BJ (cell line): ENCODE measurements around the gene TCF4. TPM values are rescaled to one million over a fixed set of nuclear protein-coding genes. Genes with fewer than 3 reads are reported as not detected.

ENCODE experiments used
- CTCF ChIA-PET: fragments of 350-600 bp; formaldehyde crosslinking; extraction: SDS; loops from one replicate; lab custom pipeline; 2021; ENCODE audit warnings: antibody characterized with exemption, inconsistent platforms; lab: Yijun Ruan, JAX
- POLR2A ChIA-PET: fragments of 300-600 bp; sonication (Branson Sonifier 250); formaldehyde crosslinking; extraction: SDS; loops from one replicate; lab custom pipeline; 2021; ENCODE audit warnings: antibody characterized with exemption; lab: Charles Lee
- DNase-seq: peaks from one replicate; pipeline ENCODE4 v3.0.0-alpha.2; 2011; ENCODE audit warnings: low read depth
- H3K27me3 ChIP-seq: 2 replicates; pipeline ENCODE4 v1.6.0; 2011; ENCODE audit warnings: low read length; ENCODE audit not compliant: control insufficient read depth, insufficient read depth
- H3K36me3 ChIP-seq: 2 replicates; pipeline ENCODE4 v1.5.1; 2011; ENCODE audit warnings: low read length; ENCODE audit not compliant: control insufficient read depth, insufficient read depth
- H3K4me3 ChIP-seq: 2 replicates; pipeline ENCODE4 v1.5.1; 2011; ENCODE audit warnings: low read depth, mild to moderate bottlenecking, control low read depth, low read length
- CTCF ChIP-seq: IDR thresholded peaks from 2 replicates; pipeline ENCODE4 v1.5.1; 2011; ENCODE audit warnings: low read depth, mild to moderate bottlenecking, control low read depth, inconsistent platforms, low read length, moderate library complexity; ENCODE audit not compliant: insufficient read depth
- polyA plus RNA-seq: library from polyadenylated mRNA; depleted of rRNA; stranded (reverse); fragments of >200 nt; gene quantifications from 2 replicates; pipeline ENCODE4 v1.2.3, GENCODE V29; 2011

The TCF4 gene
- polyA plus RNA-seq, 1 experiment, result 65.8 TPM

- ChIA-PET CTCF (interaction anchor here (1.1 to 3.6 kb wide), 3 partner anchors 169 to 1161 kb away, joined by 3 to 15 read pairs (median 8); no protein-coding TSS in a partner anchor), POLR2A (no interaction called here)
- Histone ChIP-seq H3K27me3 (no peaks in the 10 kb centered on the region), H3K4me3 (no peak overlapping the region), H3K36me3 (no peaks in the 10 kb centered on the region)
- no peak for DNase-seq
- no peak for TF ChIP-seq CTCF
Observed at GRCh38 chr18:55413474-55413873, 174.5 kb downstream of the TCF4 start.

- Histone ChIP-seq H3K36me3 (no peaks in the 10 kb centered on the region), H3K27me3 (no peaks in the 10 kb centered on the region), H3K4me3 (no peak overlapping the region)
- no peak for TF ChIP-seq CTCF
- ChIA-PET POLR2A (no interaction called here), CTCF (interaction anchor here (0.7 to 3.9 kb wide), 2 partner anchors 9 to 173 kb away, joined by 3 to 17 read pairs; no protein-coding TSS in a partner anchor)
- DNase-seq, result no peak
Observed at GRCh38 chr18:55407774-55408535, 180.0 kb downstream of the TCF4 start.

DNA sequence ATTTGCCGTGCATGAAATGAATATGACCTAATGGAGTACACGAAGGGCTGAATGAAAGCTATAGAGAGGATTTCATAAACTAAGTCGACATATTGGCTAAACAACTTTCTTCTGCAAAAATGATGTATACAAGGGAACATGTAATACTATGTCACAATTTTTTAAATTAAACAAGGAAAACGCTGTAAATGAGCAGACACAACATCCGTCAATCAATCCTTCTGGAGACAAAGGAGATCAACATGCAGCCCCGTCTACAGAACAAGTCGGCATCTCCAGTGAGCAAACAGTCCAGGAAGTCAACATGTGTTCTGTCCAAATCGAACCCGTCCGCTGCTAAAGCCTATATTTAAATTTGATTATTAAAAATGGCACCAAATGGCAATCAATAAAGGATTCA is 180.8 kb downstream of the TCF4 start:
- no peak overlapping the region for H3K4me3 ChIP-seq
- no peak for DNase-seq
- no peaks in the 10 kb centered on the region for H3K36me3 ChIP-seq
- POLR2A ChIA-PET, result interaction anchor here (0.6 kb wide), 1 partner anchor 64 kb away, joined by 8 read pairs; no protein-coding TSS in a partner anchor
- CTCF ChIA-PET, result interaction anchor here (3.9 kb wide), 1 partner anchor 9 kb away, joined by 17 read pairs; no protein-coding TSS in a partner anchor
- H3K27me3 ChIP-seq, result no peaks in the 10 kb centered on the region
- no peak for TF ChIP-seq CTCF

DNA sequence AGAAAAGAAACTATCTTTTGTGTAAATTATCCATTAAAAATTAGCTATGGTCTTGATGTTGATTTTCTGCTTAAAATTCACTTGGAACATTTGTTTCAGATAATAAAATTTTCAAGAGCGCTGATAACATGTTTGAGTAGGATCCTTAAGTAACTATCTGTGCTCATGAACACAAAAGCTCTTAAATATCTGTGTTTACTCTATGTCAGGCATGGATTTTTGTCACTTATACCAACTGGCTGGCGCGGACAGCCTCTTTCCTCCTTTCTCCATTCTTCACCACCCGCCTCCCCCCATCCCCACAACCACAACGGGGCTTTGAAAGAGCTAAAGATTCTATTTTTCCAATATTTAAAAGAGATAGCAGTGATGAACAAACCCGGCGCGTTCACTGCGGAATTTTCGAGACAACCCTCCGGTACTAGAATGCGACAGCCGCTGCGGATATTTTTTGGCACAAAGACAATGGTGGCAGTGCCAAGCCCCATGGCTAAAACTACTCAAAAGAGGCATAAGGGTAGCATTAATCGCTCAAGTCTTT is 181.5 kb downstream of the TCF4 start:
- POLR2A ChIA-PET, result interaction anchor here (0.6 kb wide), 2 partner anchors 63 to 469 kb away, joined by 5 to 8 read pairs; no protein-coding TSS in a partner anchor
- peak overlapping the region; percentile 22; the same call in 1 of the 2 replicates for H3K4me3 ChIP-seq

More for the DNA sequence above, 181.5 kb downstream of the TCF4 start:
- no peak for TF ChIP-seq CTCF
- no peak for DNase-seq
- Histone ChIP-seq H3K36me3 (no peaks in the 10 kb centered on the region), H3K27me3 (no peaks in the 10 kb centered on the region)
- CTCF ChIA-PET, result interaction anchor here (3.9 kb wide), 1 partner anchor 10 kb away, joined by 17 read pairs; no protein-coding TSS in a partner anchor
